Keratinocyte (primary cell): Measurements from ENCODE around the gene LRCOL1. TPM values are rescaled to one million over a fixed set of nuclear protein-coding genes. Genes with fewer than 3 reads are reported as not detected.

Experiments
- DNase-seq: peaks from one replicate; pipeline ENCODE4 v3.0.0-alpha.2; 2011; ENCODE audit warnings: low read depth, missing footprints, low spot score
- FAIRE-seq: peaks from 2 replicates; lab custom pipeline; 2011; peaks lifted over from hg19 to GRCh38; lab: Jason Lieb, UNC
- H2AFZ ChIP-seq: 2 replicates; pipeline ENCODE4 v1.6.0; 2012; ENCODE audit warnings: low read length, control low read depth, inconsistent platforms; ENCODE audit not compliant: control insufficient read depth
- H3K27ac ChIP-seq: 2 replicates; pipeline ENCODE4 v1.5.1; 2011; ENCODE audit warnings: low read length; ENCODE audit not compliant: control insufficient read depth, insufficient read depth
- H3K27me3 ChIP-seq: 3 replicates; pipeline ENCODE4 v1.6.0; 2011; ENCODE audit warnings: low read length; ENCODE audit not compliant: control insufficient read depth, insufficient read depth; ENCODE audit errors: extremely low read depth
- H3K36me3 ChIP-seq, 2 experiments: 2 replicates in 1 of 2; 3 replicates in 1 of 2; pipeline ENCODE4 v1.5.1; 2011; ENCODE audit warnings: low read length in 2 of 2, mild to moderate bottlenecking in 1 of 2; ENCODE audit not compliant: control insufficient read depth in 2 of 2, insufficient read depth in 2 of 2; ENCODE audit errors: extremely low read depth in 1 of 2
- H3K4me1 ChIP-seq: 3 replicates; pipeline ENCODE4 v1.5.1; 2011; ENCODE audit warnings: low read length; ENCODE audit not compliant: control insufficient read depth, insufficient read depth; ENCODE audit errors: extremely low read depth
- H3K4me2 ChIP-seq: 3 replicates; pipeline ENCODE4 v1.6.0; 2011; ENCODE audit warnings: low read depth, low read length; ENCODE audit not compliant: control insufficient read depth, insufficient read depth; ENCODE audit errors: extremely low read depth
- H3K4me3 ChIP-seq, 3 experiments: fragments of 200-600 bp in 1 of 3; sonication (generic) in 1 of 3; 2 replicates in 2 of 3; 3 replicates in 1 of 3; pipeline ENCODE4 v1.5.1; 2011 to 2016; ENCODE audit warnings: low read length in 3 of 3, mild to moderate bottlenecking in 3 of 3, control low read depth in 2 of 3, inconsistent platforms in 1 of 3, low read depth in 1 of 3, mixed read lengths in 1 of 3, mixed run types in 1 of 3, moderate library complexity in 1 of 3; ENCODE audit not compliant: control insufficient read depth in 2 of 3, insufficient read depth in 2 of 3; ENCODE audit errors: extremely low read depth in 1 of 3
- H3K79me2 ChIP-seq: 2 replicates; pipeline ENCODE4 v1.6.0; 2012; ENCODE audit warnings: low read length; ENCODE audit not compliant: control insufficient read depth, insufficient read depth
- H3K9ac ChIP-seq: 3 replicates; pipeline ENCODE4 v1.6.0; 2011; ENCODE audit warnings: low read length; ENCODE audit not compliant: control insufficient read depth, insufficient read depth; ENCODE audit errors: extremely low read depth
- H3K9me1 ChIP-seq: 3 replicates; pipeline ENCODE4 v1.6.0; 2011; ENCODE audit warnings: low read length; ENCODE audit not compliant: control insufficient read depth, insufficient read depth; ENCODE audit errors: extremely low read depth
- H3K9me3 ChIP-seq: 2 replicates; pipeline ENCODE4 v1.5.1; 2012; ENCODE audit warnings: low read depth, low read length; ENCODE audit not compliant: control insufficient read depth
- H4K20me1 ChIP-seq: 3 replicates; pipeline ENCODE4 v1.6.0; 2011; ENCODE audit warnings: low read length; ENCODE audit not compliant: control insufficient read depth, insufficient read depth; ENCODE audit errors: extremely low read depth
- EZH2 ChIP-seq: IDR thresholded peaks from one replicate; pipeline ENCODE4 v1.6.1; 2012; ENCODE audit warnings: inconsistent platforms, mild to moderate bottlenecking, low read length, moderate library complexity
- dilution Hi-C: fragments of 300-500 bp; cut with MboI; formaldehyde crosslinking; loops from one replicate; pipeline ENCODE4 v1.7.0; 2020; ENCODE audit warnings: low sequenced_read_pairs; ENCODE audit not compliant: extremely low pct_ligation_motif_present
- polyA plus RNA-seq, 5 experiments: library from polyadenylated mRNA; depleted of rRNA in 3 of 5; stranded (reverse) in 3 of 5; stranded (forward) in 1 of 5; unstranded in 1 of 5; fragments of >200 nt; gene quantifications; 1 replicate in 1 of 5; 2 replicates in 3 of 5; 3 replicates in 1 of 5; pipeline versions ENCODE4 v1.2.1 to v1.2.3, GENCODE V29; 2011 to 2012; ENCODE audit warnings: missing spikeins in 2 of 5, low read depth in 1 of 5, low replicate concordance in 1 of 5
- TF ChIP-seq, protein P1 (sequence below), 3 experiments: IDR thresholded peaks in 1 of 3; conservative IDR thresholded peaks in 1 of 3; optimal IDR thresholded peaks in 1 of 3; 2 replicates in 2 of 3; 3 replicates in 1 of 3; pipeline versions ENCODE3 to v1.5.1; 2011; ENCODE audit warnings: low read length in 3 of 3, mild to moderate bottlenecking in 3 of 3, moderate library complexity in 2 of 3, control low read depth in 1 of 3, inconsistent platforms in 1 of 3; ENCODE audit not compliant: insufficient read depth in 2 of 3; ENCODE audit errors: extremely low read depth in 1 of 3

Gene LRCOL1
- polyA plus RNA-seq, 1 donor (not counting 4 experiments of a cell fraction or from before 2014, with no cell fraction given), result not detected

DNA sequence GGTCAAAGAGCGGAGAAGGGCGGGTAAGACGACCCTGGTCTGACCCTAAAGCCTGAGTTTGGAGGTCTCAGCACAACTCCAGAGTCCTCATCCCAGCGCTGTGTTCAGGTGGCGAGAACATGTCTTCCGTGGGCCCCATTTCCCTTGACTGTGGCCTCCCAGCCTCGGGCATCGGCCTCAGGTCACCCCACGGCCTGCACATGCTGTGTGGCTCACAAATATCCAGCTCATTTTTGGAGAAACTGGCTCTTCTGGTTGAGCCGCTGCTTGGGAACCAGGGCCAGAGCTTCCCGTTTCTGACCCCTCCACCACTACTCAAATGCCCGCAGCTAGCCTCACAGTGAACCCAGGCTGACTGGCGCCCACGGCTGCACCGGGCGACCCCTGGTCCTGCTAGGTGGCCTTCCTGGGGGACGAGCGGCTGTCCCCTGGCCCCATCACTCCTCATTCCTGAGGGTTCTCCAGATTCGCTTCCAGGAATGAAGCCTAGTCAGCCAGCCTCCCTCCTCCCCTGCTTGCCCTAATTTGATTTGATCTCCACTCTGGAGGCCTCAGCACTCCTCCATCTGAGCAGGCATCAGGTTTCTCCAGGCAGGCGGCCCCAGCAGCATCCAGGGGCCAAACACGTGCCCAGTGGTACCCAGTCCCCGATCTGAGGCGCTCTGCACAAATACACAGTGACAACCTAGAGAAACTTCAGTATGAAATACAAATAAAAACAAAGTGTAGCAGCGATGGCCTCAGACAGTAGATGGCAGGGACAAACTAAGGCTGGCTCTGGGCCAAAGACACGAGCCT, 12.9 kb upstream of the LRCOL1 start:
- no peaks in the 10 kb centered on the region for H3K4me1 ChIP-seq
- H3K4me3 ChIP-seq, result no peak overlapping the region
- H3K9ac ChIP-seq, result no peak overlapping the region
- H4K20me1 ChIP-seq, result no peaks in the 10 kb centered on the region
- peaks cover 4 to 15% of the 10 kb centered on the region in 2 experiments for H3K36me3 ChIP-seq
- H3K9me3 ChIP-seq, result no peaks in the 10 kb centered on the region
- peaks cover 23% of the 10 kb centered on the region for H3K27me3 ChIP-seq
- FAIRE-seq (no peak), DNase-seq (no peak)
- no peak overlapping the region for H3K4me2 ChIP-seq
- dilution Hi-C loops, result no loop called here
- no peaks in the 10 kb centered on the region for H3K9me1 ChIP-seq
- H2AFZ ChIP-seq, result no peak overlapping the region
- H3K79me2 ChIP-seq, result no peaks in the 10 kb centered on the region
- H3K27ac ChIP-seq, result no peak overlapping the region
- TF ChIP-seq, protein P1, sequence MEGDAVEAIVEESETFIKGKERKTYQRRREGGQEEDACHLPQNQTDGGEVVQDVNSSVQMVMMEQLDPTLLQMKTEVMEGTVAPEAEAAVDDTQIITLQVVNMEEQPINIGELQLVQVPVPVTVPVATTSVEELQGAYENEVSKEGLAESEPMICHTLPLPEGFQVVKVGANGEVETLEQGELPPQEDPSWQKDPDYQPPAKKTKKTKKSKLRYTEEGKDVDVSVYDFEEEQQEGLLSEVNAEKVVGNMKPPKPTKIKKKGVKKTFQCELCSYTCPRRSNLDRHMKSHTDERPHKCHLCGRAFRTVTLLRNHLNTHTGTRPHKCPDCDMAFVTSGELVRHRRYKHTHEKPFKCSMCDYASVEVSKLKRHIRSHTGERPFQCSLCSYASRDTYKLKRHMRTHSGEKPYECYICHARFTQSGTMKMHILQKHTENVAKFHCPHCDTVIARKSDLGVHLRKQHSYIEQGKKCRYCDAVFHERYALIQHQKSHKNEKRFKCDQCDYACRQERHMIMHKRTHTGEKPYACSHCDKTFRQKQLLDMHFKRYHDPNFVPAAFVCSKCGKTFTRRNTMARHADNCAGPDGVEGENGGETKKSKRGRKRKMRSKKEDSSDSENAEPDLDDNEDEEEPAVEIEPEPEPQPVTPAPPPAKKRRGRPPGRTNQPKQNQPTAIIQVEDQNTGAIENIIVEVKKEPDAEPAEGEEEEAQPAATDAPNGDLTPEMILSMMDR (optimal IDR thresholded peaks at IDR 0.05 in 1 of 3, IDR thresholded peaks at IDR 0.05 in 1 of 3, conservative IDR thresholded peaks at IDR 0.05 in 1 of 3; ENCODE audit: extremely low read depth in 1 of 3, insufficient read depth in 2 of 3, low read length in 3 of 3), result no peak
- no peak for TF ChIP-seq EZH2

DNA sequence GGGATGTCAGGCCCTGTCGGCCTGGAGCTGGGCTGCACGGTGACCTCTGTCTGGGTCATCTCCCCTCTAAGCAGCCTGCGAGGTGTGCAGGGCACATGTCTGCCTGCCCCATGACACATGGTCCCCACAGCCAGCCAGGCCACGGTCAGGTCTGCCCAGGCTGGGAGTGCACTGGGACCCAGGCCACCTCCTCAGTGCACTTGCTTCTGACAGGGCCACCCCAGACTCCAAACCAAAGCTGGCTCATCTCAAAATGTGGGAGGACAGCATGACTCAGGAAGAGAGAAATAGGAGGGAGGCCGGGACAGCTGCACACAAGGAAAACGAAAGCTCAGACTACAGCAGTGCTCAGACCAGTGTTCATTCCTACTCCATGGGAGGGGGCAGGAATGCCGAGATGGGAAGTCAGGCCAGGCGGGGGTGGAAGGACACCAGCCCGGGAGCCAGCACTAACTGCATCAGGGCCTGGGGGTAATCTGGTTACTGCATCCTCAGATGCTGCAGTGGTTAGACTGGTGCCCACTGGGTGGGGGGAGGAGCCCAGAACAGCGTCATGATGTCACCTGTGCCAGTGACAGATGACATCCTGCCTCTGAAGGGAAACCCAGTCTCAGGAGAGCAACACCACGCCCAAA, 12.2 kb upstream of the LRCOL1 start:
- H3K9me1 ChIP-seq, result no peaks in the 10 kb centered on the region
- no peak overlapping the region for H2AFZ ChIP-seq
- TF ChIP-seq, protein P1 (optimal IDR thresholded peaks at IDR 0.05 in 1 of 3, IDR thresholded peaks at IDR 0.05 in 1 of 3, conservative IDR thresholded peaks at IDR 0.05 in 1 of 3; ENCODE audit: extremely low read depth in 1 of 3, insufficient read depth in 2 of 3, low read length in 3 of 3), result no peak
- no peak for TF ChIP-seq EZH2
- DNase-seq (no peak), FAIRE-seq (peak; percentile 23)
- peaks cover 30% of the 10 kb centered on the region for H3K27me3 ChIP-seq
- H3K27ac ChIP-seq, result no peak overlapping the region
- H3K36me3 ChIP-seq, result peaks cover 4 to 15% of the 10 kb centered on the region in 2 experiments
- H3K79me2 ChIP-seq, result no peaks in the 10 kb centered on the region
- H3K9ac ChIP-seq, result no peak overlapping the region
- dilution Hi-C loops, result no loop called here
- H3K4me3 ChIP-seq, result no peak overlapping the region
- no peak overlapping the region for H3K4me2 ChIP-seq
- no peaks in the 10 kb centered on the region for H4K20me1 ChIP-seq
- H3K9me3 ChIP-seq, result peaks cover 2% of the 10 kb centered on the region
- no peaks in the 10 kb centered on the region for H3K4me1 ChIP-seq
